ENCODE data around the gene ZNF608.

DNA sequence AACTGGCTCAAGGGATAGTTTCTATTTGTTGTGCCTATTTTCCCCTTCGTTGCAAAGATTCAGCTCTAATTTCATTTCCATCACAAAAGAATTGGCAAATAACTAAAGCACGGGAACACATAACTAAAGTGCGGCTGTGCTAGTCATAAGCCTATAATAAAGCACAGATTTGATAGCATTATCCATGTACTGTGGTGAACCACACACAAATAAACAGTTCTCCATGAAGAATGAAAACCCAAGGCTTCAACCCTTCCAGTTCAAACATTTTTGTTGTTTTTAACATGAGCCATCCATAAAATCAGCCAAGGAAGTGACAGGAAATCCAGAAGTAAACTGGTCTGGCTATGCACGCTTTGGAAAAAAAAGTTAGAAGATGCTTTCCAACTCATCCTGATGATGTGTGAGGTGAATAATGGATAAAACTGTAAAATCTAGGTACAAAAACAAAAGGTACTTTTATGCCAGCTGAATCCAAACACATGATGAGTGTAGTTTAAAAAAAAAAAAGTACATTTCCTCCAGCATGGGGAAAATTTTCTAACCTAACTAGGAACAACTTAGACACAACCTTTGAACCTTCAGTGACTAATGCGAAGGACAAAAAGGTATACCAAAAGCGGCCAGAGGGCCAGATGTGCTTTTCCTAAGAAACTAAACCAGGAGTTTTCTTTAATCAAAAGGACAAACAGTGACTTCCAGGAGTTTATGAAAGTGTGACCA is 10.2 kb downstream of the ZNF608 start:
- TF ChIP-seq YY1 (IDR thresholded peaks at IDR 0.05; ENCODE audit: insufficient read depth, insufficient read length) (no peak), ZNF274 (IDR thresholded peaks at IDR 0.05; ENCODE audit: low read depth, low read length) (no peak), SUZ12 (IDR thresholded peaks at IDR 0.05; ENCODE audit: extremely low read depth, insufficient read depth, insufficient read length) (no peak)
